GM19455 (cell line): Measurements from ENCODE around the gene ABI3BP.
A peak's percentile ranks its signal among the peaks of the same experiment; 100 is the strongest.

Experiments
- ATAC-seq: cut with Tn5 transposase; IDR thresholded peaks from one replicate; pipeline ENCODE4 v1.9.1; 2021; ENCODE audit not compliant: unreplicated experiment

The ABI3BP gene

DNA sequence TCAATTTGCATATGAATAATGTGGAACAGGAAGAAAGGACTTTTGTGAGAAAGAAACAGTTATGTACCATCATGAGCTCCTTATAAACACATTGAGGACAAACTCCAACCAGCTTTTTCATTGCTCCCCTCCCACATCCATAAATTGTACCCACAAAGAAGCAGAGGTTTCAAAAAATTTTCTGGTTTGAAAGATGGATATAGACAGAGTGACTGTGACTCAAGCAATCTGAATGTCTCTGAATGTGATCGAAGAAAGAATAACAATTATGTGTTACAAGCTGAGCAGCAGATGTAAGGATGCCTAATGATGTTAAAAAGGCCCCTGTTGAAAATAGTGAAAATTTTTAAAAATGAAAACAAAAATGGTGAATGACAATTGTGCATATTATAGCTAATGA is 156.6 kb downstream of the ABI3BP start:
- ATAC-seq, result no peak

DNA sequence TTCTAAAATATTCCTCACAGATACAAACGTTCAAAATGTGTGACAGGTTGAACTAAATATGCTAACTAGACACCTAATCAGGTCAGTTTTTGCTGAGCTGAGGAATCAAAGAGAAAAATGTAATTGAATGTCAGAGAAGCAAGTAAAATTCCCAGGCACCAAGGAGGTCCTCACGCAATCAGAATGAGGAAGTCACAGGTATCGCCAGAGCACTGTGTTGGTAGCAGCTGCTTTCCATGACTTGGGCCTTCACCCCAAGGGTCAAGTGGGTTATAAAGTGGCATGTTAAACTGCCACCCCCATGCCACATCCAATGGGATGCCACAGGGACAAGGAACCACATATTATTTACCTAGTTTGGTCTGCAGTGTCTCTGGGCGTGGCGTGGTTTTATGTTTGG is 158.9 kb downstream of the ABI3BP start:
- ATAC-seq, result no peak

- ATAC-seq, result no peak
Measured at GRCh38 chr3:100833483-100833882, 159.7 kb downstream of the ABI3BP start.

DNA sequence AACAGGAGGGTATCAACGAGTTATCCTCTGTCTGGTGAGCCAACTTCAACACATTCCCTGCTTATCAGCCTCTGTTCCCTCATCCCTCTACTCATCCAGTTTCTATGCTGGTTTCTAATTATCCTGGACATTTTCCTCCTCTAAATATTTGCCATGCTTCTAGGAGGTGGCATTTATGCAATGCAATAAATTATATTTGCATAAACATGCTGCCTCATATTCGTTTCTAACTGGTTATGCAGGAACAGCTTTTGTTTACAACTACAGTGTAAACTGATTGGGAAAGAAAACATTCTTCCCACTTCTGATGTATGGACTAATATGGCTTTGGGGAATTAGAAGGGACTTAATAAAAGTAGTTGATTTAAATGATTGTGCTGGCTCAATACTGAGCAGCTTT is 161.6 kb downstream of the ABI3BP start:
- ATAC-seq, result no peak

GRCh38 chr3:100830931-100831330 is 162.3 kb downstream of the ABI3BP start:
- ATAC-seq, result no peak

DNA sequence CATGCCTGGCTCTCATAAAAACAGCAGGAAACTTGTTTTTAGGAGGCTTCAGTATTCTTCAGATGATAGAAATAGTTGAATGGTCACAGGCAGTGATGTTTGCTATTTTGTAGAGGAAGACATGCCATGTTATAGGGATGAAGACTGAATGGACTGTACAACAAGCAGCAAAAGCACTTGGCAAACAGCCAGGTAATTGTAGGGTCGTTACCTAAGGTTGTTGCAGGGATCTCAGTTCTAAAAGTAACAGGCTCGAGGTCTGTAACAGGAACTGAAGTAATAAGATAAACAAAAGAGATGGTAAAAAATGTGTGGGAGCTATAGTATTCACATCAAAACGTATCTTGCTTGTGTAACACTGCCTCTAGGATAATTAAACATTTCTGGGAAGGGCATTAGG is 167.6 kb downstream of the ABI3BP start:
- ATAC-seq, result no peak

DNA sequence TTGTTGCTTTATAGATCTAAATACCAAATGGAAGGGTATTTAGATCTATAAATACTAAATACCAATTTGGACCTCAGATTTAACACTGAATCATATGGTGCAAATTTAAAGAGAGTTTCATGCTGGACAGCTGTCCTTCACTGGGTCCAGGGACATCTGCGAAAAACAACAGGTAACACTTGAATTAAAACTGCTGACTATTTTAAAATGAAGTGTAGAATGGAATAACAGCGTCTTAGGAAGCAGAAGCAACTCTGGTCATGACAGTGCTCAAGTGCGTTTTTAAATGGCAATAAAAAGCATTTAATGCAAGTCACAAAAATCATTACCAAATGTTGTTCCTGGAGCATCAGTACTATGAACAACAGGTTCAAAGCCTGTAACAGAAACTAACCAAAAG is 177.6 kb downstream of the ABI3BP start:
- no peak for ATAC-seq

DNA sequence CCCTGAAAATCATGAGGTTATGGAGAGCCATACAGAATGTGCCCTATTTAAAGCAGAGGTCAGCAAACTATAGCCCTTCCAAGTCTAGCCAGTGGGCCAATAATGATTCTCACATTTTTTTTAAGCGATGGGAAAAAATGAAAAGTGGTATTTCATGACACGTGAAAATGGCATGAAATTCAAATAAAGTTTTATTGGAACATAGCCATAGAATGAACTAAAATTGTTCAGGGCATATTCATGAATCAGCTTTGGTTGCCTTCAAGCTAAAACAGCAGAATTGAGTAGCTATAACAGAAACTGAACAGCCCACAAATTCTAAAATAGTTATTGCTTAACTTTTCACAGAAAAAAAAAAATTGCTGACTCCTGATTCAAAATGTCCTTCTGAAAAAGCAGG is 179.4 kb downstream of the ABI3BP start:
- no peak for ATAC-seq

DNA sequence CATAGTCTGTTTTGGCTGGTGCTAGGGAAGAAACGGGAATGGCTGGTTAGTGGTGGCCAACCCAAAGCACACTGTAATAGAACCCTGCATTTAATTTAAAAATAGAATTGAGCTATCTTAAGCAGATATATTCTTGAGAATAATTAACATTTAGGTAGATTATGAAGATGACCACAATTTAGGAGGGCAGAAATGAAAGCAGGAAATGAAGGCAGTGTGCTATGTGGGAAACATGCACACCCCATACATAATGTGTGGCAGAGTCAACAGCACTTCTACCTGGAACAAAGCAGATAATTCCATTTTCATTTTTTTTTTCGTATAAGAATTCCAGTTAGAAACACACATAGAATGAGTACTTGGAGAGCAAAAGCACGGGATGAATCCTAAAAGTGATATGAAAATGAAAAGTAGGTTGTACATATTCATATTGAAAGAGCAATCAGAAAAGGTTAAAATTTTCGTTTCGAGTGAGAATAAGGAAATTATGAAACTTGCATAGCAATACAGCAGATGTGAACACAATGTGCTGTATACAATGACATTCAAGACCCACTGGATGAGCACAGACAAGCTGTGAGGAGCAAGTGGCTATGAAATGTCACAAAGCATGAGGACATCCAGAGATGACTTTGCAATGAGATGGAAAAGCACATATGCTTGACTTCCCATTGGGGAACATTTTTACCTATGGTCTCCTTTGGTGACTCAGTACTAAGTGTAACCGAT is 181.3 kb downstream of the ABI3BP start:
- ATAC-seq, result peak; percentile 58

DNA sequence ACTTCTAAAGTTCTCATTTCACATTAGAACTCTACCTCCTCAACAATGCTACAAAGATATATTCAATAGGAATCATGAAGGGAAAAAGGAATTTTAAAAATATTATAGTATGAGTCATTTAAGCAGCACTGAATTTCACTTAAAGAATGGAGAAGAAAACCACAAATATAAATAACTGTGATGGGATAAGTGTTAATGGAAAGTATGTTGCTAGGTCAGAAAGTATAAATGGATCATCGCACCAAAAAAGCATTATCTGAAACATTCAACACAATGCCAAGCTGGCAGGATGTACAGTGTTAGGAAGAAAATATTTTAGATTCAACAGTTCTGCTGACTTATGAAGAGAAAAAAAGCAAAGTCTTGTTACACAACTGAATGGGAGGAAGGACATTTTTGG is 182.6 kb downstream of the ABI3BP start:
- ATAC-seq, result no peak

DNA sequence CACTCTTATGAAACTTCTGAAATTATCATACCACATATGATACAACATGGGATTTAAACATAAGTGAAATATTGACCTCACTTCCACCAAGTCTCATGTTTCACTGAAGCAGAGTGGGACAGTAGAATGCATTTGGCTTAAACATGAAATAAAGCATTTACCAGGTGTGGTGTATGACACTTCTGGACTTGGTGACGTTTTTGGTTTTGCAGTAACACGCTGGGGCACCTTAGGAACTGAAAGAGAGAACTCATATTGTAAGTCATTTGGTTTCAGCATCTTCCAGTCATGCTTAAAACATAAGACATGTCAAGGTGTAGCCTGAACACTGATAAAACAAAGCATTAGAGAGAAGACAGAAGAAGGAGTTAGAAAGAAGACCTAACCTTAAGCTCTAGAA is 188.6 kb downstream of the ABI3BP start:
- ATAC-seq, result no peak

DNA sequence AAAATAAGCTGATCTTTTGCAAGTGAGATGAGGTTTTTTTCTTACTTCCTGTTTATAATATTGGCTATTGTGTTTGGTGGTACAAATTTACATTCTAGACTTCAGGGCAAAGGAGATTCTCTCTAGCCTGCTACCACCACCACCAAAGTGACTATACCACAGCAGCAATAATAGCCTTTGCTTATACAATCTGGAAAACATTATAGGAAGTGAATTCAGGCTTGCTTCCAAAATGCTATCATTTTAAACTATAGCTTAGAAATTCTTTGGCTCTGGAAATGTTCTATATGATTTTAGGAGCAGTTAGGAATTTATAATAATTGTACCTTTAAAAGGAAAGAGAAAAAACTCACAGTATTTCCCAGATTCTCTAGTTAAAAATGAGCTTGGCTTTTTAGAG is 189.5 kb downstream of the ABI3BP start:
- ATAC-seq, result no peak

DNA sequence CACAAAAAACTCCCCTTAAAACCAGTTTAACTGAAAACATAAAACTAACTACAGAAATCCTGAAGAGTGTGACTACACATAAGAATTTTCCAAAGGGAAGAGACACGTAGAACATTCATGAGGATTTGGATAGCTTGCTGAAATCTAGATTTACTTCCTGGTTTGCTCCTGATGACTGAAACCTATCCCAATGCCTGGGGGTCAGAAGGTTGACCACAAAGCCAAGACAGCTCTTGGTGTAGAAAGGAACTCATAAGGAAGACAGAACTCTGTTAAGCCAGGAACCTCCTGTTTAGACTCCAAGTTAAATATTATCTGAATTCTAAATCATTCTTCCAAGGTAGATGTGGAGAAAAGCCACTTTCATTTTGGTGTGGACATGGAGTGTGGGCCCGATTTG is 191.1 kb downstream of the ABI3BP start:
- ATAC-seq, result no peak

DNA sequence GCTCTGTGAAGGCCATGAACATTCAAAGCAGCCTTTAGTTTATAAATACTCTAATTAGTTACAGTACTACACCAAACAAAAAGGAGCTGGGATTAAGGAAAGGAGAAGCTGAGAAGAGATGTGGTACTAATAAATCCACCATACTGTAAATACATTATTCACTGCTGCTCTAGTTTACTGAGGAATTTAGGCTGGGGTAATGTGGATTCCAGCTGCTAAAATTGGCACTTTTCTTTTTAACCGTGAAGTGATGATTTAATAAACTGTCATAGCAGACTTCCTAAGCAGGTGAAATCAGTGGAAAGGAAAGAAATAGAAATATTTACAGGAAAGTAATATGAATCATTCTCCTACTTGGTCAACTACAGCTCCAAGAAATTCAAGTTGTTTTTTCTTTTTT is 195.2 kb downstream of the ABI3BP start:
- ATAC-seq, result no peak

- no peak for ATAC-seq
Measured at GRCh38 chr3:100796556-100796955, 196.7 kb downstream of the ABI3BP start.

GRCh38 chr3:100789579-100789978 is 203.6 kb downstream of the ABI3BP start:
- ATAC-seq, result no peak

- ATAC-seq, result no peak
Measured at GRCh38 chr3:100783619-100784018, 209.6 kb downstream of the ABI3BP start.

DNA sequence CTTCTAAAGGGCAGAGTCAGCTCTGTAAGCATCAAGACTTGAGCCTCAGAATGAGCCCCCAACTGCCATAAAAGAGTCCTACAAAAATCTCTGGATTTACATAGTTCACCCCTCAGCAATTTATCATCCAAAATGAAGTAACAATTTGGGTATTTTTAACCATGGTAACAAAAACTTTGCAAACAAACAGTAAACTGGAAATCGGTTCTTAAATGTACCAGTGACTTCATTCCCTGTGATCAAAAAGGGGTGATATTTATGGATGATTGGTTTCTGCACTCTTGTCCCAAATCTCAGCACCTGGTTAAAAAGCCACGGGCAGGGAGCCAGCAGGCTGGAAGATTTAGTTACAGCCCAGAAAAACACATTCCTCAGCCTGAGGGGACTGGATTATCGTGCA is 210.3 kb downstream of the ABI3BP start:
- ATAC-seq, result no peak

GRCh38 chr3:100782348-100782747 is 210.9 kb downstream of the ABI3BP start:
- no peak for ATAC-seq

- no peak for ATAC-seq
Measured at GRCh38 chr3:100781301-100781700, 211.9 kb downstream of the ABI3BP start.

- no peak for ATAC-seq
Measured at GRCh38 chr3:100780071-100780622, 213.1 kb downstream of the ABI3BP start.

- no peak for ATAC-seq
Measured at GRCh38 chr3:100779480-100779879, 213.7 kb downstream of the ABI3BP start.

DNA sequence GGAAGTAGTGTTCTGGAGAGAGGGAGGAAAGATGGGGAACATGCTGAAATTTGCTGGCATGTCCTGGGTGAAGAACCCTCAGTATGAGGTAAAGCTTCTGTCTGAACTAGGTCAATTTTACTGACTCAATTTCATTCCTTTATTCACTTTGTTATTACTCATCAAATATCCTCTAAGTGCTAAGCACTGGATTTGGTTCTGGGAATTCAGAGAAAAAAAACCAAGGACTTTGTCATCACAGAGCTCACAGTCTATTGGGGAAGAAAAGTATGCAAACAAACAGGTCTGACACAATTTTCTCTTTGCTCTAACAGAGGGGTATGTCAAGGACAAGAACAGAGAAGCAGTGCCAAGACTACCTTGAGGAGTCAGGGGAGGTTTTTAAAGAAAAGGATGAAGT is 215.9 kb downstream of the ABI3BP start:
- no peak for ATAC-seq
